OCI-LY7 (cell line): ENCODE measurements around the gene TICAM2. TPM values are rescaled to one million over a fixed set of nuclear protein-coding genes. Genes with fewer than 3 reads are reported as not detected.

Experiments used
- BruUV-seq: library from RNA; stranded (reverse); fragments of 400-500 nt; replicated peaks from 2 replicates; lab custom pipeline; 2021; lab: Mats Ljungman, UMichigan
- CTCF ChIA-PET: fragments of 300-600 bp; sonication (Branson Sonifier 250); formaldehyde crosslinking; loops from one replicate; lab custom pipeline; 2022; ENCODE audit warnings: antibody characterized with exemption; ENCODE audit not compliant: unreplicated experiment; lab: Charles Lee
- POLR2A ChIA-PET: fragments of 300-600 bp; sonication (Branson Sonifier 250); formaldehyde crosslinking; loops from one replicate; lab custom pipeline; 2022; ENCODE audit warnings: antibody characterized with exemption; lab: Charles Lee
- DNase-seq: peaks from one replicate; pipeline ENCODE4 v3.0.0-alpha.2; 2015; ENCODE audit warnings: low spot score
- H2AFZ ChIP-seq: fragments of 200-600 bp; sonication (generic), shearing (Covaris generic); 2 replicates; pipeline ENCODE4 v1.6.1; 2014; ENCODE audit warnings: mild to moderate bottlenecking, antibody characterized with exemption, low read length, moderate library complexity
- H3K27ac ChIP-seq: fragments of 200-600 bp; sonication (generic); 2 replicates; pipeline ENCODE4 v1.5.1; 2014; ENCODE audit warnings: mixed run types, low read depth, mild to moderate bottlenecking, moderate library complexity, low read length, inconsistent platforms; ENCODE audit not compliant: poor library complexity, severe bottlenecking
- H3K36me3 ChIP-seq: fragments of 200-600 bp; sonication (generic); 2 replicates; pipeline ENCODE4 v1.6.1; 2014; ENCODE audit warnings: mild to moderate bottlenecking, antibody characterized with exemption, low read length, moderate library complexity, mixed read lengths; ENCODE audit not compliant: insufficient read depth
- H3K4me1 ChIP-seq: fragments of 200-600 bp; sonication (generic); 2 replicates; pipeline ENCODE4 v1.5.1; 2014; ENCODE audit warnings: mild to moderate bottlenecking, low read length; ENCODE audit not compliant: insufficient read depth, poor library complexity, severe bottlenecking
- H3K4me2 ChIP-seq: fragments of 200-600 bp; sonication (generic); 2 replicates; pipeline ENCODE4 v1.6.1; 2014; ENCODE audit warnings: mild to moderate bottlenecking, low read length
- H3K4me3 ChIP-seq: fragments of 200-600 bp; sonication (generic); 2 replicates; pipeline ENCODE4 v1.5.1; 2014; ENCODE audit warnings: mild to moderate bottlenecking, low read depth, low read length; ENCODE audit not compliant: poor library complexity, severe bottlenecking
- H3K79me2 ChIP-seq: fragments of 200-600 bp; sonication (generic); 2 replicates; pipeline ENCODE4 v1.6.1; 2016; ENCODE audit warnings: low read depth, mild to moderate bottlenecking, low read length, moderate library complexity, mixed read lengths; ENCODE audit not compliant: insufficient read depth
- H3K9me2 ChIP-seq: fragments of 200-600 bp; sonication (generic); 2 replicates; pipeline ENCODE4 v1.6.1; 2016; ENCODE audit warnings: mild to moderate bottlenecking, low read length, mixed read lengths; ENCODE audit not compliant: insufficient read depth
- H3K9me3 ChIP-seq: fragments of 200-600 bp; sonication (generic); 2 replicates; pipeline ENCODE4 v1.6.1; 2014; ENCODE audit warnings: mild to moderate bottlenecking, mixed run types, low read length, mixed read lengths
- H4K20me1 ChIP-seq: fragments of 200-600 bp; sonication (generic); 2 replicates; pipeline ENCODE4 v1.6.1; 2014; ENCODE audit warnings: mild to moderate bottlenecking, antibody characterized with exemption, low read length, moderate library complexity, mixed read lengths; ENCODE audit not compliant: insufficient read depth
- CTCF ChIP-seq: fragments of 200-600 bp; sonication (generic); conservative IDR thresholded peaks from 2 replicates; pipeline ENCODE4 v1.5.1; 2014; ENCODE audit warnings: mild to moderate bottlenecking, antibody characterized with exemption, low read length, moderate library complexity, mixed read lengths
- EZH2phosphoT487 ChIP-seq: fragments of 200-600 bp; sonication (generic); IDR thresholded peaks from 2 replicates; pipeline ENCODE4 v1.6.1; 2018; ENCODE audit warnings: low read depth, borderline replicate concordance, mild to moderate bottlenecking, mixed run types, antibody characterized with exemption, low read length, moderate library complexity, mixed read lengths
- intact Hi-C: fragments of 100-400 bp; cut with micrococcal nuclease; formaldehyde crosslinking; loops from one replicate; pipeline ENCODE4 v1.10.0; 2022; ENCODE audit not compliant: unreplicated experiment
- total RNA-seq, 2 experiments: library from RNA; depleted of rRNA in 1 of 2; stranded (reverse); fragments of >200 nt in 1 of 2; shearing (Covaris generic) in 1 of 2; gene quantifications; 2 replicates each; pipeline ENCODE4 v1.2.3, GENCODE V29; 2014 to 2022

TICAM2 gene
- total RNA-seq, 2 experiments from 2014 or later: 0.65 TPM; not detected in 1

GRCh38 chr5:115625579-115626444, 23.5 kb upstream of the TICAM2 start, which contains the start of gene TMED7:
TSS of gene TMED7 (minus strand) at chr5:115626036. CDS start at chr5:115625792, 244 bp downstream.
- DNase-seq: peak; percentile 98
- ChIA-PET POLR2A (interaction anchor here (0.7 to 2.6 kb wide), 10 partner anchors 9 to 248 kb away, joined by 3 to 21 read pairs (median 4); no protein-coding TSS in a partner anchor), CTCF (interaction anchor here (1.4 kb wide), 1 partner anchor 11 kb away, joined by 3 read pairs; no protein-coding TSS in a partner anchor)
- peaks cover 28% of the 10 kb centered on the region for H3K36me3 ChIP-seq
- no peaks in the 10 kb centered on the region for H3K9me3 ChIP-seq
- H3K4me3 ChIP-seq: peak within 1 kb of the TSS; percentile 94
- no TSS peak for BruUV-seq
- peak within 1 kb of the TSS; percentile 70 for H3K27ac ChIP-seq
- peaks cover 39% of the 10 kb centered on the region for H3K4me1 ChIP-seq
- H3K4me2 ChIP-seq: peak within 1 kb of the TSS; percentile 99
- intact Hi-C loops: loop anchor here (1.0 to 10.0 kb wide), 4 partner anchors 82 to 1279 kb away; partner anchors contain the start of genes AP3S1, ATG12, FEM1C and PGGT1B
- TF ChIP-seq CTCF (0 out of 2 replicates have a peak, but pooled peaks have one; percentile 17), EZH2phosphoT487 (no peak)
- H3K79me2 ChIP-seq: peaks cover 60% of the 10 kb centered on the region
- no peaks in the 10 kb centered on the region for H3K9me2 ChIP-seq
- peaks cover 22% of the 10 kb centered on the region for H4K20me1 ChIP-seq
- peak within 1 kb of the TSS; percentile 93 for H2AFZ ChIP-seq

- Histone ChIP-seq H3K27ac (peak overlapping the region; percentile 70), H3K4me1 (peaks cover 39% of the 10 kb centered on the region), H3K4me2 (peak overlapping the region; percentile 95), H3K9me3 (no peaks in the 10 kb centered on the region), H4K20me1 (peaks cover 29% of the 10 kb centered on the region), H3K9me2 (no peaks in the 10 kb centered on the region), H3K36me3 (peaks cover 36% of the 10 kb centered on the region), H3K4me3 (peak overlapping the region; percentile 94), H2AFZ (peak overlapping the region; percentile 73; the same call in 1 of the 2 replicates), H3K79me2 (peaks cover 67% of the 10 kb centered on the region)
- no peak for TF ChIP-seq EZH2phosphoT487
- TF ChIP-seq CTCF: no peak
- no peak for DNase-seq
- no TSS peak for BruUV-seq
- ChIA-PET POLR2A (interaction anchor here (0.6 to 2.6 kb wide), 14 partner anchors 9 to 1285 kb away, joined by 3 to 21 read pairs (median 3); no protein-coding TSS in a partner anchor), CTCF (interaction anchor here (1.4 kb wide), 1 partner anchor 11 kb away, joined by 3 read pairs; no protein-coding TSS in a partner anchor)
- intact Hi-C loops: loop anchor here (10.0 kb wide), 1 partner anchor 1280 kb away; no protein-coding TSS in a partner anchor
Observed at GRCh38 chr5:115624994-115625393, 22.7 kb upstream of the TICAM2 start.
